AG09319 (cell line): ENCODE data around the gene SLC16A5.
"Not testable (repeated sequence)": the region's sequence is repeated elsewhere in the genome, so short reads cannot be mapped to it uniquely, and the experiment has no call there.

Source experiments
- DNase-seq: peaks from one replicate; pipeline ENCODE4 v3.0.0-alpha.2; 2010; ENCODE audit warnings: low read depth; ENCODE audit errors: extremely low read depth
- CTCF ChIP-seq: IDR thresholded peaks from 2 replicates; pipeline ENCODE4 v1.5.1; 2011; ENCODE audit warnings: low read depth, mild to moderate bottlenecking, inconsistent platforms, low read length, moderate library complexity

SLC16A5 gene

DNA sequence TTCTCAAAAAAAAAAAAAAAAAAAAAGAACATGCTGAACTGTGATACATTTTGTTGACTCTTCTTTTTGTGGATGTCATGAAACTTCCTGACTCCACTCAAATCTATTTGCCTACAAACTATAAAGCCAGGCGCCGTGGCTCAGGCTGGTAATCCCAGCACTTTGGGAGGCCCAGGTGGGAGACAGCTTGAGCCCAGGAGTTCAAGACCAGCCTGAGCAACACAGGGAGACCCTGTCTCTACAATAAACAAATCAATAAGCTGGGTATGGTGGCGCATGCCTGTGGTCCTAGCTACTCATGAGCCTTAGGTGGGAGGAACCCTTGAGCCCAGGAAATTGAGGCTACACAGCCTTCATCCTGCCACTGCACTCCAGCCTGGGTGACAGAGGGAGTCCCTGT lies 45.2 kb downstream of the SLC16A5 start:
- no peak for TF ChIP-seq CTCF
- DNase-seq = no peak

DNA sequence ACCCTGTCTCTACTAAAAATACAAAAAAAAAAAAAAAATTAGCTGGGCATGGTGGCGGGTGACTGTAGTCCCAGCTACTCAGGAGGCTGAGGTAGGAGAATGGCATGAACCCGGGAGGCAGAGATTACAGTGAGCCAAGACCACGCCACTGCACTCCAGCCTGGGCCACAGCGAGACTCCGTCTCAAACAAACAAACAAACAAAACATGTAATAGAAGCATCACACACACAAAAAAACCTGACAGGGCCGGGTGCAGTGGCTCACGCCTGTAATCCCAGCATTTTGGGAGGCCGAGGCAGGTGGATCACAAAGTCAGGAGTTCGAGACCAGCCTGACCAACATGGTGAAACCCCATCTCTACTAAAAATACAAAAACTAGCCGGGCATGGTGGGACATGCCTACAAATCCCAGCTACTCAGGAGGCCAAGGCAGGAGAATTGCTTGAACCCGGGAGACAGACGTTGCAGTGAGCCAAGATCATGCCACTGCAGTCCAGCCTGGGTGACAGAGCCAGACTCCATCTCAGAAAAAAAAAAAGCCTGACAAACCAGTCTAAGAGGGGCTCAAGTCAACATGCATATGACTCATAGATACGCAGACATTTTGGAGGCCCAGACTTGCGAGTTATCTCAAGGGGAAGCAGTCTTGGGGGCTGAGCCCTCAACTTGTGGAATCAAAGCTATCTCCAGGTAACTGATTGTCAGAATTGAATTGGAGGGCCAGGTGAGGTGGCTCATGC lies 46.0 kb downstream of the SLC16A5 start:
- not testable (repeated sequence) for DNase-seq

GRCh38 chr17:75135452-75135851 lies 47.7 kb downstream of the SLC16A5 start:
- no peak for DNase-seq
- TF ChIP-seq CTCF = no peak

DNA sequence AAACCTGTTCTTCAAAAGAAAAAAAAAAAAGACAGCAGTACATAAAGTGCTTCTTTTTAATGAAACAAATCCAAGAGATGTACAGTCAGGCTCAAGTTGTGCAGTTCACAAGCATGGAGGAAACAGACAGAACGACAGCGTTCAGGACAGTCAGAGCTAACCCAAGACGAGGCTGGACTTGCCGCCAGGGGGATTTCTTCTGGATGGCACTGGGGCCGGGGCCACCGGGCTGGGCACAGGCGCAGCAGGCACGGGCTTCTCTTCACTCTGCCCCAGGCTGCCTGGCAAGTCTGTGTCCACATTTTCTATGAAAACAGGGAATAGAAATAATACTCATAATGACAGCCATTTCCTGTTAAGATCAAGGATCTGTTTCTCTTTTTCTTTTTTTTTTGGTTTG lies 48.2 kb downstream of the SLC16A5 start:
- DNase-seq = no peak
- no peak for TF ChIP-seq CTCF

- not testable (repeated sequence) for DNase-seq
Measured at GRCh38 chr17:75137762-75138161, 50.0 kb downstream of the SLC16A5 start.

DNA sequence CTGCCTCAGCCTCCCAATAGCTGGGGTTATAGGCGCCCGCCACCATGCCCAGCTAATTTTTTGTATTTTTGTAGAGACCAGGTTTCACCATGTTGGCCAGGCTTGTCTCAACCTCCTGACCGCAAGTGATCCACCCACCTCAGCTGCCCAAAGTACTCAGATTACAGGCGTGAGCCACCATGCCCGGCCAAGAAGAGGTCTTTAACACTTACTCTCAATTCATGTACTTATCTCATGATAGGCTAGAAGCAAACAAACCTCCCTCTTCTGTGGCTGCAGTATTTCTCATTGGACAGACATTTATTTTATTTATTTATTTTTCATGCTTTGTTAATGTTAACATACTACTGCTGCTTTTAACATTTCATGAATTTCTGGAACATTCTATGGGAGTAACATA lies 50.8 kb downstream of the SLC16A5 start:
- no peak for TF ChIP-seq CTCF
- DNase-seq = no peak

DNA sequence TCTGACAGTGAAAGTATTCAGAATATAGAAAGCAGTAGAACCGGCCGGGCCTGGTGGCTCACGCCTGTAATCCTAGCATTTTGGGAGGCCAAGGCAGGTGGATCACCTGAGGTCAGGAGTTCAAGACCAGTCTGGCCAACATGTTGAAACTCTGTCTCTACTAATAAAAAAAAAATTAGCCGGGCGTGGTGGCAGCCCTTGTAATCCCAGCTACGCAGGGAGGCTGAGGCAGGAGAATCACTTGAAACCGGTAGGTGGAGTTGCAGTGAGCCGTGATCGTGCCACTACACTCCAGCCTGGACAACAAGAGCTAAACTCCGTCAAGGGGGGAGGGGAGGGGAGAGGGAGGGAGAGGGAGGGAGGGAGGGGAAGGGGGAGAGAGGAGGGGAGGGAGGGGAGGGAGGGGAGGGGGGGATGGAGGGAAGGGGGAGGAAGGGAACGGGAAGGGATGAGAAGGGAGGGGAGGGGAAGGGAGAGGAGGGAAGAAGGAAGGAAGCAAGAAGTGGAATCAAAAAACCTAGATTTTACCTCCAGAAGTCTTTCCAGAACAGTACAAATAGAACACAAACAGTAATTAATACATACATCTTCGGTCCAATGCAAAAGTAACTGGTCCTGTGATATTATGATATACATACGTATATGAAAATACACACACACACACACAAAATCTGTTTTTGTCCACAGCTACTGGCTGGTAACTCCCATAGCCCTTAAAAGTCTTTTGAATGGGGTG lies 54.6 kb downstream of the SLC16A5 start:
- no peak for DNase-seq
- no peak for TF ChIP-seq CTCF

- no peak for DNase-seq
- no peak for TF ChIP-seq CTCF
Measured at GRCh38 chr17:75144816-75145512, 57.2 kb downstream of the SLC16A5 start.
